ENCODE results near the gene PRPF6. TPM values are rescaled to one million over a fixed set of nuclear protein-coding genes. Genes with fewer than 3 reads are reported as not detected.
A peak's percentile ranks its signal among the peaks of the same experiment; 100 is the strongest.

The PRPF6 gene
- total RNA-seq, 2 experiments from 2014 or later, result 45.1 to 73.7 TPM

DNA sequence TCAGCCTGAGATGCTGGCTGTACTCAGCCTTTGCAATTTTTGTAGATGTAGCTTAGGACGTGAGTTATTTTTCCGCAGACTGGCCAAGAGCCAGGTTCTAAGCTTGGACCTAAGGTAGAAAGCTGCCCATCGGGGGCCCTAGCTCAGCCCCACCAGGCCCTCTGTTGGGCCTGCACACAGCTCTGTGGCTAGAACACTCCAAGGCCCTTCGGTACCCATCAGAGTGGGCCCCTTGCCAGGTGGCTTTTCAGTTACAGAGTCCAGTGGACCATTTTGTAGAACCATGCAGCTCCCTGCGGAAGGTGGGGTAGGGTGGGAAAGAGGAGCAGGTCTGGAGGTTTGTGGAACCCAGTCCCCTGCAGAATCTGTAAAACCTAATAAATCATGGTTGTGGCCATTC, 47.3 kb upstream of the PRPF6 start:
- no peak overlapping the region for H3K4me3 ChIP-seq (ENCODE audit: low read depth, low read length, poor library complexity, severe bottlenecking)
- H3K9me2 ChIP-seq (ENCODE audit: insufficient read depth, low read length), result no peaks in the 10 kb centered on the region
- H3K4me2 ChIP-seq (ENCODE audit: low read length), result no peak overlapping the region
- DNase-seq (ENCODE audit: low spot score), result no peak
- intact Hi-C loops (cut with micrococcal nuclease; ENCODE audit: unreplicated experiment), result no loop called here
- BruUV-seq (replicated peaks), result TSS peak; percentile 48
- H3K36me3 ChIP-seq (ENCODE audit: insufficient read depth, low read length), result peaks cover 78% of the 10 kb centered on the region
- no peak for TF ChIP-seq EZH2phosphoT487 (IDR thresholded peaks at IDR 0.05; ENCODE audit: borderline replicate concordance, low read depth, low read length)
- TF ChIP-seq, protein P1, sequence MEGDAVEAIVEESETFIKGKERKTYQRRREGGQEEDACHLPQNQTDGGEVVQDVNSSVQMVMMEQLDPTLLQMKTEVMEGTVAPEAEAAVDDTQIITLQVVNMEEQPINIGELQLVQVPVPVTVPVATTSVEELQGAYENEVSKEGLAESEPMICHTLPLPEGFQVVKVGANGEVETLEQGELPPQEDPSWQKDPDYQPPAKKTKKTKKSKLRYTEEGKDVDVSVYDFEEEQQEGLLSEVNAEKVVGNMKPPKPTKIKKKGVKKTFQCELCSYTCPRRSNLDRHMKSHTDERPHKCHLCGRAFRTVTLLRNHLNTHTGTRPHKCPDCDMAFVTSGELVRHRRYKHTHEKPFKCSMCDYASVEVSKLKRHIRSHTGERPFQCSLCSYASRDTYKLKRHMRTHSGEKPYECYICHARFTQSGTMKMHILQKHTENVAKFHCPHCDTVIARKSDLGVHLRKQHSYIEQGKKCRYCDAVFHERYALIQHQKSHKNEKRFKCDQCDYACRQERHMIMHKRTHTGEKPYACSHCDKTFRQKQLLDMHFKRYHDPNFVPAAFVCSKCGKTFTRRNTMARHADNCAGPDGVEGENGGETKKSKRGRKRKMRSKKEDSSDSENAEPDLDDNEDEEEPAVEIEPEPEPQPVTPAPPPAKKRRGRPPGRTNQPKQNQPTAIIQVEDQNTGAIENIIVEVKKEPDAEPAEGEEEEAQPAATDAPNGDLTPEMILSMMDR (conservative IDR thresholded peaks at IDR 0.05; ENCODE audit: low read length), result no peak
- H3K27ac ChIP-seq (ENCODE audit: low read depth, low read length, poor library complexity, severe bottlenecking), result no peak overlapping the region
- H3K9me3 ChIP-seq (ENCODE audit: low read length), result no peaks in the 10 kb centered on the region
- no peak overlapping the region for H2AFZ ChIP-seq (ENCODE audit: low read length)
- H4K20me1 ChIP-seq (ENCODE audit: insufficient read depth, low read length), result no peaks in the 10 kb centered on the region
- H3K4me1 ChIP-seq (ENCODE audit: insufficient read depth, low read length, poor library complexity, severe bottlenecking), result no peaks in the 10 kb centered on the region
- ChIA-PET POLR2A (no interaction called here), CTCF (ENCODE audit: unreplicated experiment) (no interaction called here)
- no peaks in the 10 kb centered on the region for H3K79me2 ChIP-seq (ENCODE audit: insufficient read depth, low read depth, low read length)

GRCh38 chr20:63934271-63935068, 46.5 kb upstream of the PRPF6 start:
- no peaks in the 10 kb centered on the region for H3K9me2 ChIP-seq (ENCODE audit: insufficient read depth, low read length)
- H3K4me3 ChIP-seq (ENCODE audit: low read depth, low read length, poor library complexity, severe bottlenecking), result no peak overlapping the region
- H3K27ac ChIP-seq (ENCODE audit: low read depth, low read length, poor library complexity, severe bottlenecking), result no peak overlapping the region
- BruUV-seq (replicated peaks), result no TSS peak
- no peak overlapping the region for H3K4me2 ChIP-seq (ENCODE audit: low read length)
- CTCF ChIA-PET (ENCODE audit: unreplicated experiment), result no interaction called here
- intact Hi-C loops (cut with micrococcal nuclease; ENCODE audit: unreplicated experiment), result no loop called here
- no peak for DNase-seq (ENCODE audit: low spot score)
- no peak overlapping the region for H2AFZ ChIP-seq (ENCODE audit: low read length)
- H3K4me1 ChIP-seq (ENCODE audit: insufficient read depth, low read length, poor library complexity, severe bottlenecking), result no peaks in the 10 kb centered on the region
- TF ChIP-seq, protein P1 (conservative IDR thresholded peaks at IDR 0.05; ENCODE audit: low read length), result peak; percentile 59; the same call in 1 of the 2 replicates
- TF ChIP-seq EZH2phosphoT487 (IDR thresholded peaks at IDR 0.05; ENCODE audit: borderline replicate concordance, low read depth, low read length), result no peak
- H3K79me2 ChIP-seq (ENCODE audit: insufficient read depth, low read depth, low read length), result no peaks in the 10 kb centered on the region
- no peaks in the 10 kb centered on the region for H4K20me1 ChIP-seq (ENCODE audit: insufficient read depth, low read length)
- no peaks in the 10 kb centered on the region for H3K9me3 ChIP-seq (ENCODE audit: low read length)
- POLR2A ChIA-PET, result no interaction called here
- H3K36me3 ChIP-seq (ENCODE audit: insufficient read depth, low read length), result peaks cover 76% of the 10 kb centered on the region

GRCh38 chr20:63935447-63935846, 45.5 kb upstream of the PRPF6 start:
- no peak for DNase-seq (ENCODE audit: low spot score)
- Histone ChIP-seq H3K4me3 (ENCODE audit: low read depth, low read length, poor library complexity, severe bottlenecking) (no peak overlapping the region), H4K20me1 (ENCODE audit: insufficient read depth, low read length) (no peaks in the 10 kb centered on the region), H3K27ac (ENCODE audit: low read depth, low read length, poor library complexity, severe bottlenecking) (no peak overlapping the region), H3K9me2 (ENCODE audit: insufficient read depth, low read length) (no peaks in the 10 kb centered on the region), H3K9me3 (ENCODE audit: low read length) (no peaks in the 10 kb centered on the region), H3K4me1 (ENCODE audit: insufficient read depth, low read length, poor library complexity, severe bottlenecking) (no peaks in the 10 kb centered on the region), H3K79me2 (ENCODE audit: insufficient read depth, low read depth, low read length) (no peaks in the 10 kb centered on the region), H3K36me3 (ENCODE audit: insufficient read depth, low read length) (peaks cover 75% of the 10 kb centered on the region), H3K4me2 (ENCODE audit: low read length) (no peak overlapping the region), H2AFZ (ENCODE audit: low read length) (no peak overlapping the region)
- ChIA-PET CTCF (ENCODE audit: unreplicated experiment) (no interaction called here), POLR2A (interaction anchor here (1.3 kb wide), 1 partner anchor 24 kb away, joined by 3 read pairs; no protein-coding TSS in a partner anchor)
- BruUV-seq (replicated peaks), result no TSS peak
- TF ChIP-seq, protein P1 (conservative IDR thresholded peaks at IDR 0.05; ENCODE audit: low read length), result no peak
- no peak for TF ChIP-seq EZH2phosphoT487 (IDR thresholded peaks at IDR 0.05; ENCODE audit: borderline replicate concordance, low read depth, low read length)
- intact Hi-C loops (cut with micrococcal nuclease; ENCODE audit: unreplicated experiment), result no loop called here
